HEK293 (cell line): ENCODE data around the gene PTGIS.

ENCODE experiments used
- CTCF ChIA-PET: fragments of 350-600 bp; formaldehyde crosslinking; extraction: SDS; loops from one replicate; lab custom pipeline; 2021; ENCODE audit warnings: antibody characterized with exemption; lab: Yijun Ruan, JAX
- POLR2A ChIA-PET: fragments of 300-600 bp; formaldehyde crosslinking; extraction: SDS; loops from one replicate; lab custom pipeline; 2020; ENCODE audit warnings: antibody characterized with exemption, inconsistent platforms; lab: Yijun Ruan, JAX
- H3K27ac ChIP-seq: fragments of 200-500 bp; sonication (Bioruptor generic); 2 replicates; pipeline ENCODE4 v1.5.1; 2014; ENCODE audit warnings: low read depth, low read length, control low read depth, inconsistent platforms; ENCODE audit errors: extremely low read depth
- H3K36me3 ChIP-seq, 2 experiments: fragments of 200-500 bp in 1 of 2; sonication (Bioruptor generic) in 1 of 2; 1 replicate in 1 of 2; 2 replicates in 1 of 2; pipeline ENCODE4 v1.5.1; 2014 to 2017; ENCODE audit warnings: inconsistent platforms in 2 of 2, low read length in 2 of 2; ENCODE audit not compliant: control insufficient read depth in 2 of 2, insufficient read depth in 1 of 2
- H3K4me1 ChIP-seq: fragments of 200-500 bp; sonication (Bioruptor generic); 2 replicates; pipeline ENCODE4 v1.5.1; 2014; ENCODE audit warnings: mild to moderate bottlenecking, low read length, inconsistent platforms; ENCODE audit not compliant: control insufficient read depth, insufficient read depth
- H3K4me3 ChIP-seq: 2 replicates; pipeline ENCODE4 v1.5.1; 2011; ENCODE audit warnings: low read depth, mild to moderate bottlenecking, control low read depth, low read length, moderate library complexity
- H3K9me3 ChIP-seq: fragments of 200-500 bp; sonication (Bioruptor generic); 2 replicates; pipeline ENCODE4 v1.5.1; 2014; ENCODE audit warnings: low read depth, low read length, inconsistent platforms; ENCODE audit not compliant: control insufficient read depth, insufficient read depth
- BCL11A ChIP-seq: fragments of 450-650 bp; formaldehyde crosslinking; IDR thresholded peaks from 2 replicates; pipeline ENCODE4 v1.5.1; 2016; ENCODE audit warnings: low read depth, missing biosample characterization, missing genetic modification characterization
- ZIC2 ChIP-seq: fragments of 450-650 bp; formaldehyde crosslinking; IDR thresholded peaks from 2 replicates; pipeline ENCODE4 v1.5.1; 2016; ENCODE audit warnings: missing biosample characterization, missing genetic modification characterization
- ZNF175 ChIP-seq: fragments of 450-650 bp; formaldehyde crosslinking; IDR thresholded peaks from 2 replicates; pipeline ENCODE4 v1.5.1; 2016; ENCODE audit warnings: missing biosample characterization, missing genetic modification characterization
- ZNF366 ChIP-seq: fragments of 450-650 bp; formaldehyde crosslinking; conservative IDR thresholded peaks from 2 replicates; pipeline ENCODE4 v1.5.1; 2016; ENCODE audit warnings: missing biosample characterization, missing genetic modification characterization
- ZSCAN30 ChIP-seq: fragments of 450-650 bp; IDR thresholded peaks from 2 replicates; pipeline ENCODE4 v1.5.1; 2018; ENCODE audit warnings: missing biosample characterization, mild to moderate bottlenecking, missing genetic modification characterization, moderate library complexity
- TF ChIP-seq, protein P1 (sequence below): fragments of 450-650 bp; formaldehyde crosslinking; IDR thresholded peaks from 2 replicates; pipeline ENCODE4 v1.5.1; 2016; ENCODE audit warnings: missing biosample characterization, missing genetic modification characterization, borderline replicate concordance
- TF ChIP-seq, protein P2 (sequence below): fragments of 450-650 bp; formaldehyde crosslinking; IDR thresholded peaks from 2 replicates; pipeline ENCODE4 v1.5.1; 2017; ENCODE audit warnings: missing biosample characterization, missing genetic modification characterization
- TF ChIP-seq, protein P3 (sequence below): fragments of 450-650 bp; formaldehyde crosslinking; IDR thresholded peaks from 2 replicates; pipeline ENCODE4 v1.5.1; 2016; ENCODE audit warnings: missing biosample characterization, missing genetic modification characterization
- TF ChIP-seq, protein P4 (sequence below): fragments of 450-650 bp; formaldehyde crosslinking; IDR thresholded peaks from 2 replicates; pipeline ENCODE4 v1.5.1; 2017; ENCODE audit warnings: missing biosample characterization, missing genetic modification characterization

Gene PTGIS

GRCh38 chr20:49497398-49497669, 70.6 kb downstream of the PTGIS start:
- no peak overlapping the region for H3K27ac ChIP-seq
- no peaks in the 10 kb centered on the region for H3K4me1 ChIP-seq
- TF ChIP-seq, protein P1, sequence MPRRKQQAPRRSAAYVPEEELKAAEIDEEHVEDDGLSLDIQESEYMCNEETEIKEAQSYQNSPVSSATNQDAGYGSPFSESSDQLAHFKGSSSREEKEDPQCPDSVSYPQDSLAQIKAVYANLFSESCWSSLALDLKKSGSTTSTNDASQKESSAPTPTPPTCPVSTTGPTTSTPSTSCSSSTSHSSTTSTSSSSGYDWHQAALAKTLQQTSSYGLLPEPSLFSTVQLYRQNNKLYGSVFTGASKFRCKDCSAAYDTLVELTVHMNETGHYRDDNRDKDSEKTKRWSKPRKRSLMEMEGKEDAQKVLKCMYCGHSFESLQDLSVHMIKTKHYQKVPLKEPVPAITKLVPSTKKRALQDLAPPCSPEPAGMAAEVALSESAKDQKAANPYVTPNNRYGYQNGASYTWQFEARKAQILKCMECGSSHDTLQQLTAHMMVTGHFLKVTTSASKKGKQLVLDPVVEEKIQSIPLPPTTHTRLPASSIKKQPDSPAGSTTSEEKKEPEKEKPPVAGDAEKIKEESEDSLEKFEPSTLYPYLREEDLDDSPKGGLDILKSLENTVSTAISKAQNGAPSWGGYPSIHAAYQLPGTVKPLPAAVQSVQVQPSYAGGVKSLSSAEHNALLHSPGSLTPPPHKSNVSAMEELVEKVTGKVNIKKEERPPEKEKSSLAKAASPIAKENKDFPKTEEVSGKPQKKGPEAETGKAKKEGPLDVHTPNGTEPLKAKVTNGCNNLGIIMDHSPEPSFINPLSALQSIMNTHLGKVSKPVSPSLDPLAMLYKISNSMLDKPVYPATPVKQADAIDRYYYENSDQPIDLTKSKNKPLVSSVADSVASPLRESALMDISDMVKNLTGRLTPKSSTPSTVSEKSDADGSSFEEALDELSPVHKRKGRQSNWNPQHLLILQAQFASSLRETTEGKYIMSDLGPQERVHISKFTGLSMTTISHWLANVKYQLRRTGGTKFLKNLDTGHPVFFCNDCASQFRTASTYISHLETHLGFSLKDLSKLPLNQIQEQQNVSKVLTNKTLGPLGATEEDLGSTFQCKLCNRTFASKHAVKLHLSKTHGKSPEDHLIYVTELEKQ (tag by site-specific recombination), result no peak
- no peak for TF ChIP-seq ZNF366 (tag by site-specific recombination)
- ChIA-PET POLR2A (no interaction called here), CTCF (interaction anchor here (0.6 to 2.8 kb wide), 5 partner anchors 11 to 167 kb away, joined by 3 to 18 read pairs (median 5); no protein-coding TSS in a partner anchor)
- no peaks in the 10 kb centered on the region for H3K9me3 ChIP-seq
- no peaks in the 10 kb centered on the region for H3K36me3 ChIP-seq
- no peak overlapping the region for H3K4me3 ChIP-seq

DNA sequence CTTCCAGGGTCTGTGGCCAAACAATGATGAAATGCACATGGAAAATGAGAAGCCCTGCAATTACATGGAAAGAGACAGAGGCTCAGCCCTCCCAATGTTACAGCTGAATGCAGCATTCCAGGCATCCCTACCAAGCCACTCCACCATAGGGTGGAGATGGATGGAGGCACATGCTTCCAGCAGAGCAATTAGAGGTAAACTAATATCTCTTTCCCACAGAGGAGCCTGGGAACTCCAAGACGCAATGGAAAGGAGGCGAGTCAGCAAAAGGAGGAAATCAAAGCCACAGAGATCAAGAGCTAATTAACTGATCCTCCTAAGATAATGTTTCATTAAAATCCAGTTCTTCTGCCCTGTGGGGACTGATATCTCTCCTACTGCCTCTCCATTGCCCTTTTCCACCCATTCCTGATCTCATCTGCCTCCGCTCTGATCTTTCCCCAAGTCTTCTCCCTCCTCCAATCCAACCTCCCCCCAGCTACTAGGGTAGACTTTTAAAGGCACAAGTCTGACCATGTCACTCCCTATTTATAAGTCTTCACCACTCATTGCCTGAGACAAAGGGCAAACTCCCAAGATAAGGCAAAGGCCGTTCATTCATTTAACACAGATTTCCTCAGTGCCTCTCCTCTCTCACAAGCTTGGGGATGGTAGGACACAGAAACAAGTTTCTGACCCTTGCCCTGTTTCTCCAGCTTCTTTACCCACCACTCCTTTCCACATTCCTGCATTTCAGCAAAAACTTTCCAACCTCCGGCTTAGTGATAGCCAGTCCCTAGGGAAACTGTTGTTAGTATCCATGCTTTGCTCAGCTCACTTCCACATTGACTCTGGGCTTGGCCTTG, 71.2 kb downstream of the PTGIS start:
- no peaks in the 10 kb centered on the region for H3K4me1 ChIP-seq
- peak; percentile 39 for TF ChIP-seq ZIC2 (tag by site-specific recombination)
- no peak for TF ChIP-seq ZSCAN30 (tag by site-specific recombination)
- TF ChIP-seq, protein P2, sequence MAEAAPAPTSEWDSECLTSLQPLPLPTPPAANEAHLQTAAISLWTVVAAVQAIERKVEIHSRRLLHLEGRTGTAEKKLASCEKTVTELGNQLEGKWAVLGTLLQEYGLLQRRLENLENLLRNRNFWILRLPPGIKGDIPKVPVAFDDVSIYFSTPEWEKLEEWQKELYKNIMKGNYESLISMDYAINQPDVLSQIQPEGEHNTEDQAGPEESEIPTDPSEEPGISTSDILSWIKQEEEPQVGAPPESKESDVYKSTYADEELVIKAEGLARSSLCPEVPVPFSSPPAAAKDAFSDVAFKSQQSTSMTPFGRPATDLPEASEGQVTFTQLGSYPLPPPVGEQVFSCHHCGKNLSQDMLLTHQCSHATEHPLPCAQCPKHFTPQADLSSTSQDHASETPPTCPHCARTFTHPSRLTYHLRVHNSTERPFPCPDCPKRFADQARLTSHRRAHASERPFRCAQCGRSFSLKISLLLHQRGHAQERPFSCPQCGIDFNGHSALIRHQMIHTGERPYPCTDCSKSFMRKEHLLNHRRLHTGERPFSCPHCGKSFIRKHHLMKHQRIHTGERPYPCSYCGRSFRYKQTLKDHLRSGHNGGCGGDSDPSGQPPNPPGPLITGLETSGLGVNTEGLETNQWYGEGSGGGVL (tag by site-specific recombination), result peak; percentile 11; the same call in 1 of the 2 replicates
- no peak for TF ChIP-seq ZNF175
- TF ChIP-seq, protein P3, sequence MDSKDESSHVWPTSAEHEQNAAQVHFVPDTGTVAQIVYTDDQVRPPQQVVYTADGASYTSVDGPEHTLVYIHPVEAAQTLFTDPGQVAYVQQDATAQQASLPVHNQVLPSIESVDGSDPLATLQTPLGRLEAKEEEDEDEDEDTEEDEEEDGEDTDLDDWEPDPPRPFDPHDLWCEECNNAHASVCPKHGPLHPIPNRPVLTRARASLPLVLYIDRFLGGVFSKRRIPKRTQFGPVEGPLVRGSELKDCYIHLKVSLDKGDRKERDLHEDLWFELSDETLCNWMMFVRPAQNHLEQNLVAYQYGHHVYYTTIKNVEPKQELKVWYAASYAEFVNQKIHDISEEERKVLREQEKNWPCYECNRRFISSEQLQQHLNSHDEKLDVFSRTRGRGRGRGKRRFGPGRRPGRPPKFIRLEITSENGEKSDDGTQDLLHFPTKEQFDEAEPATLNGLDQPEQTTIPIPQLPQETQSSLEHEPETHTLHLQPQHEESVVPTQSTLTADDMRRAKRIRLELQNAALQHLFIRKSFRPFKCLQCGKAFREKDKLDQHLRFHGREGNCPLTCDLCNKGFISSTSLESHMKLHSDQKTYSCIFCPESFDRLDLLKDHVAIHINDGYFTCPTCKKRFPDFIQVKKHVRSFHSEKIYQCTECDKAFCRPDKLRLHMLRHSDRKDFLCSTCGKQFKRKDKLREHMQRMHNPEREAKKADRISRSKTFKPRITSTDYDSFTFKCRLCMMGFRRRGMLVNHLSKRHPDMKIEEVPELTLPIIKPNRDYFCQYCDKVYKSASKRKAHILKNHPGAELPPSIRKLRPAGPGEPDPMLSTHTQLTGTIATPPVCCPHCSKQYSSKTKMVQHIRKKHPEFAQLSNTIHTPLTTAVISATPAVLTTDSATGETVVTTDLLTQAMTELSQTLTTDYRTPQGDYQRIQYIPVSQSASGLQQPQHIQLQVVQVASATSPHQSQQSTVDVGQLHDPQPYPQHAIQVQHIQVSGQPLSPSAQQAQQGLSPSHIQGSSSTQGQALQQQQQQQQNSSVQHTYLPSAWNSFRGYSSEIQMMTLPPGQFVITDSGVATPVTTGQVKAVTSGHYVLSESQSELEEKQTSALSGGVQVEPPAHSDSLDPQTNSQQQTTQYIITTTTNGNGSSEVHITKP (tag by site-specific recombination), result no peak
- TF ChIP-seq, protein P4, sequence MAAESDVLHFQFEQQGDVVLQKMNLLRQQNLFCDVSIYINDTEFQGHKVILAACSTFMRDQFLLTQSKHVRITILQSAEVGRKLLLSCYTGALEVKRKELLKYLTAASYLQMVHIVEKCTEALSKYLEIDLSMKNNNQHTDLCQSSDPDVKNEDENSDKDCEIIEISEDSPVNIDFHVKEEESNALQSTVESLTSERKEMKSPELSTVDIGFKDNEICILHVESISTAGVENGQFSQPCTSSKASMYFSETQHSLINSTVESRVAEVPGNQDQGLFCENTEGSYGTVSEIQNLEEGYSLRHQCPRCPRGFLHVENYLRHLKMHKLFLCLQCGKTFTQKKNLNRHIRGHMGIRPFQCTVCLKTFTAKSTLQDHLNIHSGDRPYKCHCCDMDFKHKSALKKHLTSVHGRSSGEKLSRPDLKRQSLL, result no peak
- no peak for TF ChIP-seq BCL11A (tag by site-specific recombination)
- no peaks in the 10 kb centered on the region for H3K9me3 ChIP-seq
- no peaks in the 10 kb centered on the region for H3K36me3 ChIP-seq
- ChIA-PET CTCF (interaction anchor here (0.7 to 2.8 kb wide), 4 partner anchors 11 to 166 kb away, joined by 3 to 18 read pairs (median 6); no protein-coding TSS in a partner anchor), POLR2A (no interaction called here)
- no peak overlapping the region for H3K4me3 ChIP-seq
- no peak overlapping the region for H3K27ac ChIP-seq
